Lower leg skin (tissue), 3 donors: ENCODE measurements around the gene GRAP.

Source experiments
- CTCF ChIP-seq, 3 donors: fragments of 450-650 bp; IDR thresholded peaks; one replicate each; pipeline ENCODE4 v1.5.1; 2016; ENCODE audit warnings: antibody characterized with exemption in 3 of 3, mild to moderate bottlenecking in 3 of 3, moderate library complexity in 2 of 3
- POLR2A ChIP-seq, 2 donors: fragments of 450-650 bp; IDR thresholded peaks; one replicate each; pipeline ENCODE4 v1.6.1; 2016 to 2017; ENCODE audit warnings: antibody characterized with exemption in 2 of 2, mild to moderate bottlenecking in 1 of 2, moderate library complexity in 1 of 2

GRCh38 chr17:18993905-18994526 lies 52.7 kb downstream of the GRAP start:
- no peak for TF ChIP-seq CTCF (IDR thresholded peaks at IDR 0.05)
- TF ChIP-seq POLR2A (IDR thresholded peaks at IDR 0.05): no peak
